Heart right ventricle (tissue), 16 donors: Measurements from ENCODE around the gene SV2C. TPM values are rescaled to one million over a fixed set of nuclear protein-coding genes. Genes with fewer than 3 reads are reported as not detected.
"Not testable (repeated sequence)": the region's sequence is repeated elsewhere in the genome, so short reads cannot be mapped to it uniquely, and the experiment has no call there.

Experiments
- ATAC-seq, 8 donors: fragments of 200-7000 bp; cut with Tn5 transposase; one replicate each; pipeline ENCODE4 v1.9.1; 2020; ENCODE audit warnings: mild to moderate bottlenecking in 8 of 8, moderate library complexity in 8 of 8, moderate number of reproducible peaks in 1 of 8
- DNase-seq, 2 donors: peaks; one replicate each; pipeline ENCODE4 v3.0.0-alpha.2; 2020
- H3K27ac ChIP-seq, 10 donors: fragments of 200-600 bp; sonication (generic) in 2 of 10; one replicate each; pipeline versions ENCODE4 v1.5.0 to v1.8.0; 2020 to 2022; ENCODE audit warnings: mild to moderate bottlenecking in 3 of 10
- H3K27me3 ChIP-seq, 7 donors: fragments of 200-600 bp; one replicate each; pipeline ENCODE4 v1.8.0; 2021 to 2022; ENCODE audit warnings: mild to moderate bottlenecking in 2 of 7
- H3K36me3 ChIP-seq, 9 donors: fragments of 200-600 bp; sonication (generic) in 1 of 9; one replicate each; pipeline versions ENCODE4 v1.5.0 to v1.8.0; 2020 to 2022; ENCODE audit warnings: mild to moderate bottlenecking in 2 of 9
- H3K4me1 ChIP-seq, 9 donors: fragments of 200-600 bp; sonication (generic) in 1 of 9; one replicate each; pipeline versions ENCODE4 v1.5.0 to v1.8.0; 2020 to 2022; ENCODE audit warnings: mild to moderate bottlenecking in 4 of 9
- H3K4me3 ChIP-seq, 10 donors: fragments of 200-600 bp; sonication (generic) in 2 of 10; one replicate each; pipeline versions ENCODE4 v1.5.0 to v1.8.0; 2020 to 2022; ENCODE audit warnings: mild to moderate bottlenecking in 7 of 10, moderate library complexity in 2 of 10
- H3K9me3 ChIP-seq, 11 donors: fragments of 200-600 bp in 10 of 11; sonication (generic) in 2 of 11; one replicate each; pipeline versions ENCODE4 v1.5.0 to v1.8.0; 2013 to 2022; ENCODE audit warnings: mild to moderate bottlenecking in 2 of 11, control low read depth in 1 of 11, moderate library complexity in 1 of 11
- WGBS, 2 donors: extraction: QIAGEN DNeasy Blood & Tissue Kit; methylation state at CpG; one replicate each; pipeline ENCODE4 v1.1.7; 2013; ENCODE audit warnings: inconsistent platforms in 1 of 2; 5-methylcytosine and 5-hydroxymethylcytosine counted together
- intact Hi-C, 10 donors: fragments of 100-400 bp; cut with DNase I; formaldehyde crosslinking; loops; one replicate each; pipeline versions ENCODE4 v1.11.1 to v1.14.2; 2022
- polyA plus RNA-seq, 2 donors: library from polyadenylated mRNA; stranded (reverse); fragments of 200-250 nt; gene quantifications; one replicate each; pipeline ENCODE4 v1.2.3, GENCODE V29; 2013
- total RNA-seq, 10 donors: library from RNA; stranded (reverse); fragmentation: NEBNext Ultra II Directional in 3 of 10; extraction: Animal tissue kit (Norgen Biotek cat#: 25700) in 3 of 10; gene quantifications; one replicate each; pipeline versions ENCODE4 v1.2.1 to v1.2.4, GENCODE V29; 2021 to 2023
- TF ChIP-seq, protein P1 (sequence below), 9 donors: fragments of 200-600 bp; sonication (generic) in 2 of 9; IDR thresholded peaks; one replicate each; pipeline versions ENCODE4 v1.5.0 to v1.8.0; 2021 to 2022; ENCODE audit warnings: antibody characterized with exemption in 9 of 9, mild to moderate bottlenecking in 5 of 9, moderate library complexity in 1 of 9
- donor health status: Arrhythmogenic right ventricular cardiomyopathy.
- donor health status: ischemic (EF 13 %, LVEDD 7.1; RV severe dilation, severe dysfunction).
- donor health status: healthy with polysubstance abuse.
- donor health status: DM: no; HTN: yes; CAD: no.
- donor health status: DM: no; HTN: no; CAD: no.
- donor health status: ischemic (EF 25% LVEDD 6.9; RV normal size, moderate dysfunction).
- donor health status: ischemic (EF 25% LVEDD 5.7; RV mildly dilated, moderate dysfunction).
- donor health status: healthy.
- donor health status: DM: yes; HTN: yes; CAD: no.
- donor health status: Ischemic cardiomyopathy.
- donor health status: ischemic (EF 35%, LVEDD 5.7; RV mildly dilated, moderate dysfunction).
- donor health status: nonischemic (EF 11% LVEDD 7.7; RV severe dilation, severe dysfunction).
- donor health status: DM: yes; HTN: yes; CAD: no.
- donor health status: PGD.
- donor health status: ischemic (EF 29% LVEDD 5.4; RV normal size, mild dysfunction).
- donor health status: nonischemic (EF 23%, LVEDD 6.1; RV moderate dilation, normal function).

SV2C gene
- total and polyA plus RNA-seq, 12 donors = 0.09 to 1.2 (median 0.24) TPM; not detected in 4

DNA sequence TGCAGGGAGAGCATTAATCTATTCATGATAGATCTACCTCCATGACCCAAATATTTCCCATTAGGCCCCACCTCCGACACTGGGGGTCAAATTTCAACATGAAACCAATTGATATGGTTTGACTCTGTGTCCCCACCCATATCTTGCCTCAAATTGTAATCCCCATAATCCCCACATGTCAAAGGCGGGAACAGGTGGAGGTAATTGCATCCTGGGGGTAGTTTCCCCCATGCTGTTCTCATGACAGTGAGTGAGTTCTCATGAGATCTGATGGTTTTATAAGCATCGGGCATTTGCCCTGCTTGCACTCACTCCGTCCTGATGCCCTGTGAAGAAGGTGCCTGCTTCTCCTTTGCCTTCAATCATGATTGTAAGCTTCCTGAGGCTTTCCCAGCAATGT is 153.5 kb downstream of the SV2C start:
- Histone ChIP-seq H3K36me3 (no peaks in the 10 kb centered on the region), H3K27ac (no peak overlapping the region), H3K27me3 (peaks cover 0 to 6% (median 0%) of the 10 kb centered on the region in 7 donors), H3K4me3 (no peak overlapping the region), H3K9me3 (peaks cover 0 to 7% (median 0%) of the 10 kb centered on the region in 11 donors), H3K4me1 (no peaks in the 10 kb centered on the region)
- intact Hi-C loops = no loop called here
- WGBS, 2 donors = 82 to 84% methylated on average over 4 of the region's 4 CpGs
- TF ChIP-seq, protein P1, sequence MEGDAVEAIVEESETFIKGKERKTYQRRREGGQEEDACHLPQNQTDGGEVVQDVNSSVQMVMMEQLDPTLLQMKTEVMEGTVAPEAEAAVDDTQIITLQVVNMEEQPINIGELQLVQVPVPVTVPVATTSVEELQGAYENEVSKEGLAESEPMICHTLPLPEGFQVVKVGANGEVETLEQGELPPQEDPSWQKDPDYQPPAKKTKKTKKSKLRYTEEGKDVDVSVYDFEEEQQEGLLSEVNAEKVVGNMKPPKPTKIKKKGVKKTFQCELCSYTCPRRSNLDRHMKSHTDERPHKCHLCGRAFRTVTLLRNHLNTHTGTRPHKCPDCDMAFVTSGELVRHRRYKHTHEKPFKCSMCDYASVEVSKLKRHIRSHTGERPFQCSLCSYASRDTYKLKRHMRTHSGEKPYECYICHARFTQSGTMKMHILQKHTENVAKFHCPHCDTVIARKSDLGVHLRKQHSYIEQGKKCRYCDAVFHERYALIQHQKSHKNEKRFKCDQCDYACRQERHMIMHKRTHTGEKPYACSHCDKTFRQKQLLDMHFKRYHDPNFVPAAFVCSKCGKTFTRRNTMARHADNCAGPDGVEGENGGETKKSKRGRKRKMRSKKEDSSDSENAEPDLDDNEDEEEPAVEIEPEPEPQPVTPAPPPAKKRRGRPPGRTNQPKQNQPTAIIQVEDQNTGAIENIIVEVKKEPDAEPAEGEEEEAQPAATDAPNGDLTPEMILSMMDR (IDR thresholded peaks at IDR 0.05) = no peak
- ATAC-seq (no peak), DNase-seq (no peak)

DNA sequence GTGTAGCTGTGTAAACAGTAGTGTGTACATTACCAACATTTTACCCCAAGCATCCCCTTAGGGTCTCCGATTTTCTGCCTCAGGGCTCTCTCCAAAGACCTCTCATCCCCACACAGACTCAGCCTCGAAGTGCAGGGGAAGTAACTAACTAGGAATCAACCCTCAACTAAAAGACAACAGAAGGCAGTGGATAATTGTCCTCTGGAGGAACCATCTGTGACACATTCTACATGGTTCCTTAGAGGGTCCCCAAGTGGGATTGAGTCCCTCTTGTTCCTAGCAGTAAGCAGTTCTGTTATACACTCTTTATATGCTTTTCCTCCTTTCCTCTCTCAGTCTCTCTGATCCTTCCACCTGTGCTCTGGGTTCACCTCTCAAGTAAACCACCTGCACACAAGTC is 157.2 kb downstream of the SV2C start:
- H3K4me1 ChIP-seq = no peaks in the 10 kb centered on the region
- no peak overlapping the region for H3K4me3 ChIP-seq
- no peak for DNase-seq
- TF ChIP-seq, protein P1 (IDR thresholded peaks at IDR 0.05) = no peak
- no peak overlapping the region for H3K27ac ChIP-seq
- WGBS, 2 donors = 53 to 66% methylated on average over 2 of the region's 2 CpGs
- peaks cover 0 to 6% (median 0%) of the 10 kb centered on the region in 7 donors for H3K27me3 ChIP-seq
- no peak for ATAC-seq
- H3K36me3 ChIP-seq = no peaks in the 10 kb centered on the region
- H3K9me3 ChIP-seq = peaks cover 0 to 7% (median 0%) of the 10 kb centered on the region in 11 donors
- intact Hi-C loops = no loop called here

DNA sequence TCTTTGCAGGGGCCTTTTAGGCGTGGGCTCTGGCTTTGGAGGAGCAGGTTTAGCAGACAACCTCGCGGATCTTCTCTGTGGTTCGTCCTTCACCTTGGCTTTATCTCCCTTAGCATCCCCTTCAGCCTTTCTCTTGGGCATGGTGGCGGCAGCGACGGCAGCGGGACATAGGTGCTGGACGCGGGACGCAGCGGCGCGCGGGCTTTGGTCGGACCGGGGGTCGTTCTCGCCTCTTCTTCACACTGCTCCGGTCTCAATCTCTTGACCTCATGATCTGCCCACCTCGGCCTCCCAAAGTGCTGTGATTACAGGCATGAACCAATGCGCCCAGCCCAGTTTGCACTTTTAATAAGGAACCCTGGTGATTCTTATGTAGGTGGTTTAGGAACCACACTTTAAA is 159.0 kb downstream of the SV2C start:
- WGBS, 2 donors = 89 to 94% methylated on average over 21 of the region's 22 CpGs

DNA sequence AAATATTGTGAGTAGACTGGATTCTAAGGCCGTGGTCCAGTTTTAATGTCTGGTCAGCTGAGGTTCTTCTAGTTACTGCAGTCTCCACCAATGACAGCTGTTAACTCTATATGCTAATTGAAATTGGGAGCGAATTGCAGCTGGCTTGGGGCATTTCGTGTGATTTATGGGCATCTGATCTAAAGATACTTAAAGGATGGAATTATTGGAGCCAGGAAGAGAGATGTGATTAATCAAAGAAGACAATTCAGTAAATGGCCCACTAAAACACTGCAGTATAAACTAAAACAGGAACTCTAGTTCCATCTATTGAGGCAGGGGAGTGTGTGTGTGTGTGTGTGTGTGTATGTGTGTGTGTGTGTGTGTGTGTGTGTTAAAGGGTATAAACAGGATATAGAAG is 162.4 kb downstream of the SV2C start:
- DNase-seq = no peak
- no peaks in the 10 kb centered on the region for H3K4me1 ChIP-seq
- ATAC-seq = no peak
- no peaks in the 10 kb centered on the region for H3K9me3 ChIP-seq
- H3K36me3 ChIP-seq = no peaks in the 10 kb centered on the region
- no peak overlapping the region for H3K4me3 ChIP-seq
- H3K27me3 ChIP-seq = peaks cover 0 to 4% (median 0%) of the 10 kb centered on the region in 7 donors
- no peak overlapping the region for H3K27ac ChIP-seq
- intact Hi-C loops = no loop called here
- WGBS, 2 donors = 82 to 85% methylated on average over 3 of the region's 3 CpGs
- TF ChIP-seq, protein P1 (IDR thresholded peaks at IDR 0.05) = no peak

More for the DNA sequence above, 159.0 kb downstream of the SV2C start:
- intact Hi-C loops, H3K36me3 ChIP-seq, ATAC-seq, H3K4me1 ChIP-seq, H3K9me3 ChIP-seq, H3K4me3 ChIP-seq, H3K27ac ChIP-seq, DNase-seq, H3K27me3 ChIP-seq: not testable (repeated sequence)

DNA sequence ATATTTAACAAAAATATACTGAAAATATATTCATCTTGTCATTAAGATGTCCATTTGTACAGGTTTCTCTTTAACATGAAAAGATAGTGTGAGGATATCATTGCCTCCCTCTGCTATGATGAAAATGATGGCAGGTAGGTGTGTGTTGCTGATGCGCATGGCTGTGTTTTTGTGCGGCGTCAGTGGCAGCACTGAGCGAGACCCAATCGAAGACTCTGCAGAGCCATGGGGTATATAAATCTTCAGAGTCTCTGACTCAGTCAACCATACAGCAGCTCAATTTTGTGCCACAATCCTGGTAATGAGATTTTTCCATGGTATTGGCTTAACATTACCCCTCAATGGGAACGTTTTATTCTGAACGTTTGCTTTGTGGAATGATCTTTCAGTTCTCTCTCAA is 166.4 kb downstream of the SV2C start:
- intact Hi-C loops = loop anchor here in 5 of 10 donors (5.0 to 10.0 kb wide), 4 partner anchors 512 to 1015 kb away; partner anchors contain the start of gene ANKRD31 (in 2 of the 5)
- Histone ChIP-seq H3K4me1 (no peaks in the 10 kb centered on the region), H3K9me3 (no peaks in the 10 kb centered on the region), H3K27ac (no peak overlapping the region), H3K36me3 (no peaks in the 10 kb centered on the region), H3K4me3 (no peak overlapping the region), H3K27me3 (peaks cover 0 to 7% (median 0%) of the 10 kb centered on the region in 7 donors)
- 86 to 88% methylated on average over 7 of the region's 7 CpGs for WGBS, 2 donors
- DNase-seq (no peak), ATAC-seq (no peak)
- TF ChIP-seq, protein P1 (IDR thresholded peaks at IDR 0.05) = no peak
